ENCODE data around the gene SEC14L5.
"Not testable (repeated sequence)": the region's sequence is repeated elsewhere in the genome, so short reads cannot be mapped to it uniquely, and the experiment has no call there.

The SEC14L5 gene

DNA sequence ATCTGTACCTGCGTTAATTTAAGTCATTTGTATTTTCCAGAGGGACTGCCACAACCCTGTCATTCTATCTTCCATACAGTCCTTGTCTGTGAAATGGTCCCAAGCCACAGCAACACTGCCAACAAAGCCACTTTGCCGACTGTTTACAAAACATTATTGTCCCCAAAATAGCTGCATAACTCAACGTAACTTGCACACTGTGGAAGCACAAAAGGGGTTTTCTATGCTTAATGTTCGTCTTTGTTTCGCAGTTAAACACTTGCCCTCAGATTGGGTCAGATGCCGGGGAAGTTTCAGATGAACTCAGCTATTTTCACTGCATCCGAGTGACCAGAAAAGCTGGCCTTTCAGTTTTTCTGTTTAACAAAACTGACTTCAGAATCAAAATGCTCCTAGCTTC lies 4.6 kb downstream of the SEC14L5 start:
- TF ChIP-seq, protein P1, sequence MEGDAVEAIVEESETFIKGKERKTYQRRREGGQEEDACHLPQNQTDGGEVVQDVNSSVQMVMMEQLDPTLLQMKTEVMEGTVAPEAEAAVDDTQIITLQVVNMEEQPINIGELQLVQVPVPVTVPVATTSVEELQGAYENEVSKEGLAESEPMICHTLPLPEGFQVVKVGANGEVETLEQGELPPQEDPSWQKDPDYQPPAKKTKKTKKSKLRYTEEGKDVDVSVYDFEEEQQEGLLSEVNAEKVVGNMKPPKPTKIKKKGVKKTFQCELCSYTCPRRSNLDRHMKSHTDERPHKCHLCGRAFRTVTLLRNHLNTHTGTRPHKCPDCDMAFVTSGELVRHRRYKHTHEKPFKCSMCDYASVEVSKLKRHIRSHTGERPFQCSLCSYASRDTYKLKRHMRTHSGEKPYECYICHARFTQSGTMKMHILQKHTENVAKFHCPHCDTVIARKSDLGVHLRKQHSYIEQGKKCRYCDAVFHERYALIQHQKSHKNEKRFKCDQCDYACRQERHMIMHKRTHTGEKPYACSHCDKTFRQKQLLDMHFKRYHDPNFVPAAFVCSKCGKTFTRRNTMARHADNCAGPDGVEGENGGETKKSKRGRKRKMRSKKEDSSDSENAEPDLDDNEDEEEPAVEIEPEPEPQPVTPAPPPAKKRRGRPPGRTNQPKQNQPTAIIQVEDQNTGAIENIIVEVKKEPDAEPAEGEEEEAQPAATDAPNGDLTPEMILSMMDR (IDR thresholded peaks at IDR 0.05; ENCODE audit: control insufficient read depth, insufficient read depth, low read depth, low read length, missing control alignments) = no peak
- no peak overlapping the region for H3K4me3 ChIP-seq (ENCODE audit: control insufficient read depth, low read depth, low read length)
- no peak for DNase-seq (ENCODE audit: low read depth)

DNA sequence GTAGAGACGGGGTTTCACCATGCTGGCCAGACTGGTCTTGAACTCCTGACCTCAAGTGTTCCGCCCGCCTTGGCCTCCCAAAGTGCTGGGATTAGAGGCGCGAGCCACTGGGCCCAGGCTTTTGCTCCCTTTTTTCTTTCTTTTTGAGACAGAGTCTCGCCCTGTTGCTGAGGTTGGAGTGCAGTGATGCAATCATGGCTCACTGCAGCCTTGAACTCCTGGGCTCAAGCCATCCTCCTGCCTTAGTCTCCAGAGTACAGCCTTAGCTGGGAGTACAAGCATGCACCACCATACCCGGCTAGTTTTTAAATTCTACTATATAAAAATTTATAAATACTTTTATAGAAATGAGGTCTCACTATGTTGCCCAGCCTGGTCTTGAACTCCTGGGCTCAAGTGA lies 5.4 kb downstream of the SEC14L5 start:
- not testable (repeated sequence) for DNase-seq (ENCODE audit: low read depth); H3K4me3 ChIP-seq (ENCODE audit: control insufficient read depth, low read depth, low read length)

DNA sequence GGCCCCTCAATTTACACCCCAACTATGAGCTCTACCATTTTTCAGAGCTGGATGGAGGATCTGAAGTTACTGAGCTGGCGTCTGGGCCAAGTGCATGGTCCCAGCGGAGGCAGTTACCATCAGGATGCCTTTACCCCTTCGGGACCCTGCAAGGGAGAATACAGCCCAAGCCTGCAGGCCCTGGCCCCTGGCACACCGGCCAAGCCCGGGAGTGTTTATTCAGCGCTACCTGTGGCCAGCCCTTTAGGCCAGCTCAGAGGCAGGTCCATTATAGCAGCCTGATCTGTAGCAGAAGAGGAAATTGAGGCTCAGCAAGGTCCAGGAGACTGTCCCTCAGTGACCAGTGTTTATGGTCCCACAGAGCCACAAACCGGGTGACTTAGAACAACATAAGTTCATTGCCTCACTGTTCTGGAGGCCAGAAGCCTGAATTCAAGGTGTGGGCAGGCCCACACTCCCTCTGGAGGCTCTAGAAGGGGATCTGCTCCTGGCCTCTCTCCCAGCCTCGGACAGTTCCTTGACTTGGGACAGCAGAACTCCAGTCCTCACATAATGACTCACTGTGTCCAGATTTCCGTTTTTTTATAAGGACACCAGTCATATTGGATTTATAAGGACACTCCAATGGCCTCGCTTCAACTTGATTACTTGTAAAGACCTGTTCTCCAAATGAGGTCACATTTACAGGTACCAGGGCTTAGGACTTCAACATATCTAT lies 8.8 kb downstream of the SEC14L5 start:
- H3K4me3 ChIP-seq (ENCODE audit: control insufficient read depth, low read depth, low read length) = no peak overlapping the region
- no peak for DNase-seq (ENCODE audit: low read depth)
- TF ChIP-seq, protein P1 (IDR thresholded peaks at IDR 0.05; ENCODE audit: control insufficient read depth, insufficient read depth, low read depth, low read length, missing control alignments) = no peak

DNA sequence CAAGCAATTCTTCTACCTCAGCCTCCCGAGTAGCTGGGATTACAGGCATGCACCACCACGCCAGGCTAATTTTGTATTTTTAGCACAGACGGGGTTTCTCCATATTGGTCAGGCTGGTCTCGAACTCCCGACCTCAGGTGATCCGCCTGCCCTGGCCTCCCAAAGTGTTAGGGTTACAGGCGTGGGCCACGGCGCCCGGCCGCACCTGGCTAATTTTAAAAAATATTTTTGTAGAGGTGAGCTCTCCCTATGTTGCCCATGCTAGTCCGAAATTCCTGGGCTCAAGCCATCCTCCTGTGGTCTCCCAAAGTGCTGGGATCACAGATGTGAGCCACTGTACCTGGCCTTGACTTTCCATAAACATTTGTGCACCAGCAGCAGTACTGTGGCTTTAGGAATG lies 10.1 kb downstream of the SEC14L5 start:
- H3K4me3 ChIP-seq (ENCODE audit: control insufficient read depth, low read depth, low read length); DNase-seq (ENCODE audit: low read depth): not testable (repeated sequence)

DNA sequence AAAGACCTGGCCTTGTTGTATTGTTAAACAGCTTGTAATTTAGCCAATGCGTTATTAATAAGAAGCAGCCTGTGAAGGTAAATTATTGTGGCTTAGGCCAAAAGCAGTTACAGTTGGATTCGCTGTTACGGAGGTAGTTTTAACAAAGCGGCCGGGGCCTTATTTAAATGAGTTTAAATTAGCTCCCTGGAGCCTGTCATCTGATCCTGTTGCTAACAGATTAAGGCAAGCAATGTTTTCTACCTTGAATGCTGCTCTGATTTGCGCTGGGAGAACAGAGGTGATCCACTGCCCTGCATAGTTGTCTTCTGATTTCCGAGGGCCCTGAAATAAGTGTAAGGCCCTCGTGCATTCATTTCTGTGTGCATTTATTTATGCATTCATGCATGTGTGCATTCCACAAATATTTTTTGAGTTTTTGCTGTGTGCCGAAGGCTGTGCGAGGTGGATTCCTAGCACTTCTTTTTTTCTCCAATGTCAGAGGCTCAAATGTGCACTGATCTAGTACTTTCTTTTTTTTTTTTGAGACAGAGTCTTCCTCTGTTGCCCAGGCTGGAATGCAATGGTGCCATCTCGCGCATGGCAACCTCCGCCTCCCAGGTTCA lies 10.9 kb downstream of the SEC14L5 start:
- no peak overlapping the region for H3K4me3 ChIP-seq (ENCODE audit: control insufficient read depth, low read depth, low read length)
- TF ChIP-seq, protein P1 (IDR thresholded peaks at IDR 0.05; ENCODE audit: control insufficient read depth, insufficient read depth, low read depth, low read length, missing control alignments) = no peak
- DNase-seq (ENCODE audit: low read depth) = no peak

DNA sequence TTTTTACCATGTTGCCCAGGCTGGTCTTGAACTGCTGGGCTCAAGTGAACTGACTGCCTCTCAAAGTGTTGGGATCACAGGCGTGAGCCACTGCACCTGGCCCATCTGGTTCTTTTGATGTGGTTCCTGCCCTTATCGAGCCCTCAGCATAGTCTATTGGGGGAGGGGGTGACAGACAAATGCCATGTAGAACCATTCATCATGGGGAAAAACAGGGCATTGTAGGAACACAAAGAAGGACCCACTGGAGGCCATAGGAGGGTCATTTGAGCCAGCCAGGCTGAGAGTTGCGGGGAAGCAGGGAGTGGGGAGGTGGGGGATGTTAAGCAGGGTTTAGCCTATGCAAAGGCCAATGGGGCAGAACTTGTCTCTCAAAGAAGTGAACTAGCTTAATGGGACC lies 11.9 kb downstream of the SEC14L5 start:
- no peak for DNase-seq (ENCODE audit: low read depth)
- no peak overlapping the region for H3K4me3 ChIP-seq (ENCODE audit: control insufficient read depth, low read depth, low read length)
- TF ChIP-seq, protein P1 (IDR thresholded peaks at IDR 0.05; ENCODE audit: control insufficient read depth, insufficient read depth, low read depth, low read length, missing control alignments) = no peak

DNA sequence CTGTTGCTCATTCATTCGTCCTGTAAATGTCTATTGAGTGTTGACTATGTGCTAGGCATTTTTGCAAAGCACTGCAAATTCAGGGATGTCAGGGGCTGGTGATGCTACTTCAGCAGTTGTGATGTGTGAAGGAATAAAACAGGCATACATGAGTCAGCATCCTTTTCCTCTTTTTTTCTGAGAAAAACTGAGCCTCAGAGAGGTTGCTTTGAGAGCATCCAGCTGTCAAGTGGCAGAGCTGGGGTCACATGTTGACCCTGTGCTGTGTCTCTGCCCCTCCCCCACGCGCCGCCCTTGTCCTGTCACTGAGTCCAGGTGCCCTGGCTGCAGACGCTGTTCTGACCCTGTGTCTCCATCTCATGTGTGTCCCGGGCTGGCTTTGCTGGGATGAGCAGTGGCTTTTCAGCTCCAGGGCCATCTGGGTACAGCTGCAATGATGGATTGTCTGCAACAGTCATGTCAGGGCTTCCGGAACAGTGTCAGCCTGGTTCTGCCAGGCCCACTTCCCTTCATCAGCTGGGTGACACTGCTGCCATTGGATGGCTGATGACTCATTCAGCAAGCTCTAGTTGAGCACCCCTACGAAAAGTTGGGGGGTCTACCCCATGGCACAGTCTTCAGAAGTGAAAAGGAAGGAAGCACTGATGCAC lies 14.9 kb downstream of the SEC14L5 start:
- H3K4me3 ChIP-seq (ENCODE audit: control insufficient read depth, low read depth, low read length) = no peak overlapping the region
- DNase-seq (ENCODE audit: low read depth) = no peak
- TF ChIP-seq, protein P1 (IDR thresholded peaks at IDR 0.05; ENCODE audit: control insufficient read depth, insufficient read depth, low read depth, low read length, missing control alignments) = no peak

Measured in AG09309 (cell line).